Middle frontal gyrus (tissue), 1 donor: ENCODE results near the gene DEK.
"Not testable (repeated sequence)": the region's sequence is repeated elsewhere in the genome, so short reads cannot be mapped to it uniquely, and the experiment has no call there.

Experiments
- DNase-seq: peaks from one replicate; pipeline ENCODE4 v3.0.0-alpha.2; 2015; ENCODE audit warnings: low spot score; ENCODE audit errors: extremely low spot score

DEK gene

GRCh38 chr6:18241208-18242038, 22.9 kb downstream of the DEK start:
- DNase-seq: no peak

DNA sequence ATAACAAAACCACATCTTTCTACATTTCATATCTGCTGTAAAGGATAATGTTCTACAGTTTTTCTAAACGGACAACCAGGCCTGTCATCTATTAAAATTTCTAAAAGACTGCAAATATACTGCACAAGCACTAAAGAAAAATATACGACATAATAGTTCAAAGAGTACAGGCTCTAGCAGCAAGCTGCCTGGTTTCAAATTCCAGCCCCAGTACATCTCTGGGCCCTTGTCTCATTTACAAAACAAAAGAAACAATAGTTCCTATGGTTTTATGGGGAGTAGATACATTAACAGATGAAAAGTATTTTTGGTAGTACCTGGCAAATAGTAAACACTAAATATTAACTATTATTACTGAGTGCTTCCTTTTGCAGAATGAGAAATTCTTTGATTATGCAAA, 24.1 kb downstream of the DEK start:
- DNase-seq: no peak

DNA sequence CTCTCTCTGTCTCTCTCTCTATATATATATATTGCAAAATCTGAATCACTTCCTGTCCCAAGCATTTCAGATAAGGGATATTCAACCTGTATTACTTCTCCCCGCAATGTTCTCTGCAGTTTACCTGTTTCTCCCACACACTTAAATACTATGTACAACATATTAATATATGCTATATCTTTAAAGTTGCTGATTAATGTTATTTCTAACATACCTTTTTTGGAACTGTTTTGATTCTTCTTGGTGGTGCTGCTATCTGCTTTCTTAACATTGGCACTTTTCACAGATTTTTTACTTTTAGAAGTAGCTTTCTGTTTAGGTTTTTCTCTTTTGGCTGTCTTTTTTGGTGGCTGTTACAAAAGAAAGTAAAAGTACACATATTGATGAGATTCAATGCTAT, 27.2 kb downstream of the DEK start:
- DNase-seq: no peak

DNA sequence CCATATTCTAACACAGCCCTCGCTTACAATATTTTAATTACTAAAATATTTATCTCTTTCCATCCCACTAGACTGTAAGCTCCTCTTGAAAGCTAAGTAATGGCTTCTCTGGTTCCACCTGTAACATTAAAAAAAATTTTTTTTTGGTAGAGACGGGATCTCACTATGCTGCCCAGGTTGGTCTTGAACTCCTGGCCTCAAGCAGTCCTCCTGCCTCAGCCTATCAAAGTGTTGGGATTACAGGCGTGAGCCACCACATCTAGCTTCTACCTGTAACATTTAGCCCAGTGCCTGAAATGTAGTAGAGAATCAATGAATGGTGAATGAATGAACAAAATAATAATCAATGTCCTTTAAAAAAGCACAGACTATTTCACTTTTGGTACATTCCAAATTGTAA, 28.8 kb downstream of the DEK start:
- no peak for DNase-seq

DNA sequence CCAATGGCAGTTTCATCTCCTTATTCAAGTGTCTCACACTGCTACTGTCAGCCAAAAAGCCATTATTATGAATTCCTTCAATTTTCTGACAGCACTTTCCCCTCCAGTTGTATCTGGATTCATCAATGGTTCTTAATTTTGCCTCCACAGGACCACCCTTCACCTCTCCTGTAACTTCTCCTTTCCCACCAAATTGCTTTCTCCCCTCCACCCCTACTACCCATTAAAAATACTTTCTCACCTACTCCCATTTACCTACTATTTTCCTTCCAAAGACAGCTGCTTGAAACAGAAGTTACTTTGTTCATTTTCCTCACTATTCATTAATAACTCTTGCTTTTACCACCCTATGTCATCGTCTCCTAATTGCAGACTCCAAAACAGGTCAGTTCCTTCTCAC, 29.8 kb downstream of the DEK start:
- no peak for DNase-seq

DNA sequence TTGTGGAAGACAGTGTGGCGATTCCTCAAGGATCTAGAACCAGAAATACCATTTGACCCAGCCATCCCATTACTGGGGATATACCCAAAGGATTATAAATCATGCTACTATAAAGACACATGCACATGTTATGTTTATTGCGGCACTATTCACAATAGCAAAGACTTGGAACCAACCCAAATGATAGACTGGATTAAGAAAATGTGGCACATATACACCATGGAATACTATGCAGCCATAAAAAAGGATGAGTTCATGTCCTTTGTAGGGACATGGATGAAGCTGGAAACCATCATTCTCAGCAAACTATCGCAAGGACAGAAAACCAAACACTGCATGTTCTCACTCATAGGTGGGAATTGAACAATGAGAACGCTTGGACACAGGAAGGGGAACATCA, 30.6 kb downstream of the DEK start:
- DNase-seq: not testable (repeated sequence)

GRCh38 chr6:18231856-18232255, 32.5 kb downstream of the DEK start:
- DNase-seq: not testable (repeated sequence)

DNA sequence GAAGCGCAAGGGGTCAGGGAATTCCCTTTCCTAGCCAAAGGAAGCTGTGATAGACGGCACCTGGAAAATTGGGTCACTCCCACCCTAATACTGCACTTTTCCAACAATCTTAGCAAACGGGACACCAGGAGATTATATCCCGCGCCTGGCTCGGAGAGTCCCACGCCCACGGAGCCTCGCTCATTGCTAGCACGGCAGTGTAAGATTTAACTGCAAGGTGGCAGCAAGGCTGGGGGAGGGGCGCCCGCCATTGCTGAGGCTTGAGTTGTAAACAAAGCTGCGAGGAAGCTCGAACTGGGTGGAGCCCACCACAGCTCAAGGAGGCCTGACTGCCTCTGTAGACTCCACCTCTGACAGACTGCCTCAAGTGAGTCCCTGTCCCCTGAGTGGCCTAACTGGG, 35.7 kb downstream of the DEK start:
- not testable (repeated sequence) for DNase-seq

DNA sequence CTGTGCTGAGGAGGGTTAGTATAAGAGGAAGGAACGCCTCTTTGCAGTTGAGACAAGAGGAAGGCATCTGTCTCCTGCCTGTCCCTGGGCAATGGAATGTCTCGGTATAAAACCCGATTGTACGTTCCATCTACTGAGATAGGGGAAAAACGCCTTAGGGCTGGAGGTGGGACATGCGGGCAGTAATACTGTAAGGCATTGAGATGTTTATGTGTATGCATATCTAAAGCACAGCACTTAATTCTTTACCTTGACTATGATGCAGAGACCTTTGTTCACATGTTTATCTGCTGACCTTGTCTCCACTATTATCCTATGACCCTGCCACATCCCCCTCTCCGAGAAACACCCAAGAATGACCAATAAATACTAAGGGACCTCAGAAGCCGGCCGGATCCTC, 37.2 kb downstream of the DEK start:
- not testable (repeated sequence) for DNase-seq

GRCh38 chr6:18226451-18227105, 37.8 kb downstream of the DEK start:
- not testable (repeated sequence) for DNase-seq

- no peak for DNase-seq
Observed at GRCh38 chr6:18221288-18221615, 43.1 kb downstream of the DEK start.

DNA sequence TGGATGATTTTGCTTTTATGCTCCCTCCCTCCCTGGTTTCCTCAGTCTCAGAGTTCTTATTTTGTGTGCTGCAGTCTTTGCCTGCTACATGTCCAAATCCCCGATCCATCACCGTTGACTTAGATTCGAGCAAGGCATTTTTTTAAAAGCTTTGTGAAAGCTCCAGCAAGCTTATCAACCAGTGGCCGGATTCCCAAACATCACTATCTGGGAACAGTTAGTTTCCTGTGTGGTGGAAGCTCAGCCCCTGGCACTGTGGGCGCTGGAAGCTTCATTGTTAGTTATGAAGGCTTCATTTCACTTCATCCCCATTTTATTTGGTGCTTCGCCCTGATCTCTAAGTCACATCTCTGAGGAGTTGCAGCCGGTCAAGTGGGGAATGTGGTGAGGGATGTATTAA, 44.7 kb downstream of the DEK start:
- DNase-seq: no peak

DNA sequence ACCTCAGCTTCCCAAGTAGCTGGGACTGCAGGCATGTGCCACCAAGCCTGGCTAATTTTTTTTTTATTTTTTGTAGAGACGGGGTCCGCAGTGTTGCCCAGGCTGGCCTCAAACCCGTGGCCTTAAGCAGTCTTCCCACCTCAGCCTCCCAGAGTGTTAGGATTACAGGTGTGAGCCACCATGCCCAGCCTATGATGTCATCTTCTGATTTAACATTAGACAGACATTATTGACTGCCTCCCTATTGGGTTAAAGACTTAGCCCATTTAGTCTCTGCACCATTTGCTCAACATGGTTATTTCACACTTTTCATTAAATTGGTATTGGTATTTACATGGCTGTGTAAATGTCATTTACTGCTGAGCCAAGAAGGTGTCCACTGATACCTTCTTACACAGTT, 46.1 kb downstream of the DEK start:
- DNase-seq: no peak

DNA sequence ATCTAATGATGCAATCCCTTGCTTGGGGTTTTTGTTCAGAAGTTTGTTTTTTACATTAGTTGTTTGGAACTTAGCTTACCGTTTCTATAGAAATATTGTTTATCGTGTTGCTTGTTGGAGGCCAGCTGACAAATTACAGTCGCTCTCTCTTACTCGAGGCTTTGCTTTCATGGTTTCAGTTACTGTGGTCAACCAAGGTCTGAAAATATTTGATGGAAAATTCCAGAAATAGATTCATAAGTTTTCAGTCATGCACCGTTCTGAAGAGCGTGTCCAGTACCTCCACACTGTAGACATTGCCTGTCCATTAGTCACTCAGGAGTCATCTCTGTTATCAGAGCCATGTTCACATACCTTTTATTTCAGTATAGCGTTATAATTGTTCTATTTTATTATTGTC, 47.9 kb downstream of the DEK start:
- no peak for DNase-seq

DNA sequence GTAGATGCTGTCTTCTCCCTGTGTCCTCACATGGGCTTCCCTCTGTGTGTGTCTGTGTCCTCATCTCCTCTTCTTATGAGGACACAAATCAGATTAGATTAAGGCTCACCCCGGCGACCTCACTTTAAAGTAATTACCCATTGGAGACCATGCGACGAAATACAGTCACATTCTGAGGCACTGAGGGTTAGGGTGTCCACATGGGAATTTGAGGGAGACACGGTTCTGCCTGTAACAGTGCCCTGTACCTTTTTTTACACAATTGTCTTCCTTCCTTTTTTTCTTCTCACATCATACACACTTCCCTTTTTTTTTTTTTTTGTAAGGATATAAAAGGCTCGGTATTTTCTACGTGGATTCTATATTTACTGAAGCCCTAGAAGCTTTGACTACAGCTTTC, 48.9 kb downstream of the DEK start:
- no peak for DNase-seq

- DNase-seq: no peak
Observed at GRCh38 chr6:18214003-18214402, 50.3 kb downstream of the DEK start.

DNA sequence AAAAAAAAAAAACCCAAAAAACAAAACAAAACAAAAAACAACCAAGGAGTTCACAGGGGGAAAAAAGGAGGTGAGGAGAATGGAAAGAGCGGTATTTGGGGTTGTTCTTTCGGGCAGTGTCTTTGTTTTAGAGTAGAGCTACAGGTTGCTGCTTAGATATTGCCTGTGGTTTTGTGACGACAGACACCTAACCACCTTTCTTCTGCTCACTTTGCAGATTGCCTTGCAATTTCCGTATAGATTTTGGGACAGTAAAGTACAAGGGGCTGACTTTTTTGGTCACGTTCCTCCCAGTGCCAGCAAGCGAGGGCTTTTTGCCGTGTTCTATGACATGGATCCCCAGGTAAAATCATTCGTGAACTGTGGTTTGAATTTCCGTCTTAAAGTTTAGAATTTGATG, 50.9 kb downstream of the DEK start:
- no peak for DNase-seq

GRCh38 chr6:18212231-18212630, 52.1 kb downstream of the DEK start:
- DNase-seq: no peak

DNA sequence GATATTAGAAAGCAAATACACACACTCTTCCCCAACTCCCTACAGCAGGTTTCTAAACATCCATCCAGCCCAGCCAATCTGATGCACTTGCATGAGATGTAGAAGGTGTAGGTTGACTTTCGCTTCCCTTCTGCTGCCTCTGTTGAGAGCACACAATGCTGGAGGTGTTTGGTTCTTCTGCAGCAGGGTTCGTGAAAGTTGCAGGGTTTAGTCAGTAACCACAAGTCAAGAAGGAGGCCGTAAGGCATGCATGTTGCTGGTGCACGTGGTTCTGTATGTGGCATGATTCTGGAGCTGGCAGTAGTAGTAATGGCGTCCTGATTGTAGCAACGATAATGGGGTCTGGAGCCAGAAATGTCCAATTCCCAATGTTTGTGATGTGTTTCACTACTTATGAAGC, 53.0 kb downstream of the DEK start:
- no peak for DNase-seq

DNA sequence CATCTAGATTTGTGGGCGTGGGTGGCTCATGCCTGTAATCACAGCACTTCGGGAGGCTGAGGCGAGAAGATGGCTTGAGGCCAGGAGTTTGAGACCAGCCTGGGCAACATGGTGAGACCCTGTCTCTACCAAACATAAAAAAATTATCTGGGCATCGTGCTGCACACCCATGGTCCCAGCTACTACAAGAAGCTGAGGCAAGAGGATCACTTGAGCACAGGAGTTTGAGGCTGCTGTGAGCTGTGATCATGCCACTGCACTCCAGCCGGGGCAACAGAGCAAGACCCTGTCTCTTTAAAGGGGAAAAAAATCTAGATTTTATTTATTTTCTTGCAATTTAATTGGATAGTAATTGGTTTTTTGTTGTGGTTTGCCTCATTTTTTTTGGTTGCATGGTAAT, 53.6 kb downstream of the DEK start:
- no peak for DNase-seq

GRCh38 chr6:18209539-18210197, 54.7 kb downstream of the DEK start:
- DNase-seq: no peak

DNA sequence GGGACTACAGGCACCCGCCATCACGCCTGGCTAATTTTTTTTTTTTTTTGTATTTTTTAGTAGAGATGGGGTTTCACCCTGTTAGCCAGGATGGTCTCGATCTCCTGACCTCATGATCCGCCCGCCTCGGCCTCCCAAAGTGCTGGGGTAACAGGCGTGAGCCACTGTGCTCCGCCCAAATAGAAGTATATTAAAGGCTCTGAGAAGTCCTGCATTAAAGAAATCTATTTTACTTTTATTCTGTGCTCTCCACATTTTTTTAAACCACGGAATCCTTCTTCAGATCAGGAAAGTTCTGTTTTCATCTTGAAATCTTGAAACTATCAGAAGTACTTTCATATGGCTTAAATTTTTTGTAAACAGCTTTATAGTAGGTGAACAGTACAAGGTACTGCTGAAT, 55.6 kb downstream of the DEK start:
- not testable (repeated sequence) for DNase-seq

- no peak for DNase-seq
Observed at GRCh38 chr6:18207949-18208348, 56.4 kb downstream of the DEK start.
